Activated naive CD4-positive, alpha-beta T cell treated with anti-CD3 and anti-CD28 coated beads, Interleukin-2, amount 10 ng/mL, durations not matched to agents 7 days and 5 days (primary cell): ENCODE results near the gene KRTAP25-1.

Experiments used
- CTCF ChIA-PET: fragments of 350-600 bp; sonication (Branson Sonifier 250); formaldehyde crosslinking; loops from one replicate; lab custom pipeline; 2021; ENCODE audit warnings: antibody characterized with exemption; lab: Charles Lee
- DNase-seq: peaks from one replicate; pipeline ENCODE4 v3.0.0-alpha.2; 2020
- H3K27ac Mint-ChIP-seq: one replicate; pipeline ENCODE4 v1.8.0; 2021; ENCODE audit warnings: mild to moderate bottlenecking, moderate library complexity, mixed read lengths
- H3K27me3 Mint-ChIP-seq: one replicate; pipeline ENCODE4 v1.8.0; 2021; ENCODE audit warnings: mild to moderate bottlenecking, mixed read lengths
- H3K36me3 Mint-ChIP-seq: one replicate; pipeline ENCODE4 v1.8.0; 2021; ENCODE audit warnings: mixed read lengths
- H3K4me1 Mint-ChIP-seq: one replicate; pipeline ENCODE4 v1.8.0; 2021; ENCODE audit warnings: mixed read lengths
- H3K4me3 Mint-ChIP-seq: one replicate; pipeline ENCODE4 v1.8.0; 2021; ENCODE audit warnings: mild to moderate bottlenecking, moderate library complexity, mixed read lengths
- H3K9me3 Mint-ChIP-seq: one replicate; pipeline ENCODE4 v1.8.0; 2021; ENCODE audit warnings: mixed read lengths

KRTAP25-1 gene, protein sequence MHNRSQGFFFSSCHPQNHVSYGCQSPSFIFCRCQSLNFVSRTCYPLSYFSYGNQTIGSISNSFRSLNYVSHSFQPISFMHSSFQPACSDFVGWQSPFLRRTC

DNA sequence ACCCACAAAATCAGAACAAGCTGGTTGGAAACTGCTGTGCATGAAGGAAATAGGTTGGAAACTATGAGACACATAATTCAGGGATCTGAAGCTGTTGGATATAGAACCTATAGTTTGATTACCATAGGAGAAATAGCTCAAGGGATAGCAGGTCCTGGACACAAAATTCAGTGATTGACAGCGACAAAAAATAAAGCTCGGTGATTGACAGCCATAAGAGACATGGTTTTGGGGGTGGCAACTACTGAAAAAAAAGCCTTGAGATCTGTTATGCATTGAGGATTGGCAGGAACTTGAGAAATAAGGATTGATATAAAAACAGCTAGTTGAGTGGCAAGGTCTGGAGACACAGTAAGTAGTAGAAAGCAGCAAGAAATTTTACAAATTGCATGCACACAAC, at the start of gene KRTAP25-1:
TSS of gene KRTAP25-1 (minus strand) at position 300 of the 400 bp plus-strand sequence. CDS start at position 276, 24 bp downstream.
- no peak within 1 kb of the TSS for H3K27ac Mint-ChIP-seq
- H3K9me3 Mint-ChIP-seq = no peaks in the 10 kb centered on the region
- CTCF ChIA-PET = no interaction called here
- no peak for DNase-seq
- no peaks in the 10 kb centered on the region for H3K4me1 Mint-ChIP-seq
- H3K4me3 Mint-ChIP-seq = no peak within 1 kb of the TSS
- H3K36me3 Mint-ChIP-seq = no peaks in the 10 kb centered on the region
- no peaks in the 10 kb centered on the region for H3K27me3 Mint-ChIP-seq

DNA sequence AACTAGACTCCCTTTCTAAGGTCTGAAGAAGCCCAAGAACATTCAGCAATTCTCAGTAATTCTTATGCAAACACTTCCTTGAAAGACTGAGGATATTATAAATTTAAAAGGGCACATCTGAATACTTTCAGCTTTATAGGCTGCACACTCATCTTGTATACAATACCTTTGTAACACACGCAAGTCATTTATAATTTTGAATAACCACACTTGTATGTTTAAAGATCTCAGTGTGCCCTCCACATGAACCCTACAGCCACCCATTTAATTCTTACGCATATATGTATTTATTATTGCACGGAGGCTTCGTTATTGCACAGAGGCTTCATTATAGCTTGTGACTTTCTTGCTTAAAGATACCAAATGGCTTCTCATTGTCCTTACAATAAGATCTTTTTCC, 49.4 kb upstream of the KRTAP25-1 start:
- Mint-ChIP-seq H3K27ac (no peak overlapping the region), H3K36me3 (no peaks in the 10 kb centered on the region), H3K27me3 (no peaks in the 10 kb centered on the region), H3K4me1 (no peaks in the 10 kb centered on the region), H3K4me3 (no peak overlapping the region), H3K9me3 (no peaks in the 10 kb centered on the region)
- CTCF ChIA-PET = no interaction called here
- DNase-seq = no peak

DNA sequence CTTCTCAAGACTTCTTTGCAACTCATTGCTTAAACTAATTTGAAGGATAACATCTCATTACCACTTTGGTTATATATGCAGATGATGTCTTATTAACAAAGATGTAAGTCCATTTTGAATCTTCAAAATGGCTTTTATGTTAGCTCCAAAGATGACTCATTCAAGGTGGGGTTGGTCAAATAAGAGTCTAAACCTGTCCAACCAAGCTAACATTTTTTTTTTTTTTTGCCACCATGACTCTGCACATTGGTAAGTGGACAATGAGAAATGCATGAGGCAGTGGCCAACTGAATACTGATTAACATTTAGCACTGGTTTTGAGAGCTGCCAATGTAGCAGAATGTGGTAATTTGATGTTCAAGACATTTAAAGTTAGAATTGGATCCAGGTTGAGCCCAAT, 48.5 kb upstream of the KRTAP25-1 start:
- H3K9me3 Mint-ChIP-seq = no peaks in the 10 kb centered on the region
- no peak for DNase-seq
- H3K4me1 Mint-ChIP-seq = no peaks in the 10 kb centered on the region
- H3K4me3 Mint-ChIP-seq = no peak overlapping the region
- no peaks in the 10 kb centered on the region for H3K36me3 Mint-ChIP-seq
- H3K27ac Mint-ChIP-seq = no peak overlapping the region
- H3K27me3 Mint-ChIP-seq = no peaks in the 10 kb centered on the region
- CTCF ChIA-PET = no interaction called here

DNA sequence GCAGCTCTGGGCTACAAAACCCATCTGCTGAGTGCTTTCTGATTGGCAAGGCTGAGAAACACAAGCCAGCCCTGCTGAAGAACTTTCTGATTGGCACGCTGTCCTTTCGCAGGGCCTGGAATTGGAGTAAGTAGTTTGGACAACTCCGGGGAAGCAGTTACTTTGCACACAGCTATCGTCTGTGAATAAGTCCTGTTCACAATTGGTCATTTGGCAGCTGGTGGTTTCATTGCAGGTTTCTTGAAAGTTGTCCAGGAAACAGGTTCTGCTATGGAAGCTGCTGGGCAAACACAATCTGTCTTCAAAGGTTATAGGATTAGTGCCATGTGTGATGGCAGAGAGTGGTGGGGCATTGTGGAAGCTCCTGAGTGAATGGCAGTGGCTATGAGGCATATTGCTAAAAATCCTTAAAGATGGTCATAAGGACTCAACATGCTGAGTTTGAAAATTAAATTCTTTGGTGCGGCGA, 48.0 kb upstream of the KRTAP25-1 start, which contains the start of gene KRTAP27-1:
TSS of gene KRTAP27-1 (minus strand) at position 419 of the 469 bp plus-strand sequence. CDS start at position 393, 26 bp downstream.
- Mint-ChIP-seq H3K27me3 (no peaks in the 10 kb centered on the region), H3K27ac (no peak within 1 kb of the TSS), H3K9me3 (no peaks in the 10 kb centered on the region), H3K4me3 (no peak within 1 kb of the TSS), H3K4me1 (no peaks in the 10 kb centered on the region), H3K36me3 (no peaks in the 10 kb centered on the region)
- CTCF ChIA-PET = no interaction called here
- DNase-seq = no peak

DNA sequence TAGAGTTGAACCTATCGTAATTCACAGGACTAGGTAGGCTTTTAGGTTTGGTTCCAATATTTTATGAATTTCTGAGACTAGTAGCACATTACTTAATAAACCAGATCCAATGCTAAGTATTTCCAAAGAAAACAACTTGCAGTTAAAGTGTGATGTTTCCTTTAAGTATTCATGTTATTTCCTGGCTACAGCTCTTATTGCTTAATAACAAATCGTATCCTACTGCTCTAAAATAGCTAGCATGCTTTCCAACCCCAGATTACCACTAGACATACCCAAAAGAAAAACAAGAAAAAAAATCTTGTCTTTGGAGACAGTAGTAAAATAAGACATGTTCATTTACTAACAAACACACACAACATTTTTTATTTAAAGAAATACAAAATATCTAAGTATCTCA, 47.3 kb upstream of the KRTAP25-1 start:
- no peak overlapping the region for H3K27ac Mint-ChIP-seq
- H3K9me3 Mint-ChIP-seq = no peaks in the 10 kb centered on the region
- no peaks in the 10 kb centered on the region for H3K36me3 Mint-ChIP-seq
- CTCF ChIA-PET = no interaction called here
- H3K27me3 Mint-ChIP-seq = no peaks in the 10 kb centered on the region
- H3K4me1 Mint-ChIP-seq = no peaks in the 10 kb centered on the region
- no peak for DNase-seq
- no peak overlapping the region for H3K4me3 Mint-ChIP-seq

DNA sequence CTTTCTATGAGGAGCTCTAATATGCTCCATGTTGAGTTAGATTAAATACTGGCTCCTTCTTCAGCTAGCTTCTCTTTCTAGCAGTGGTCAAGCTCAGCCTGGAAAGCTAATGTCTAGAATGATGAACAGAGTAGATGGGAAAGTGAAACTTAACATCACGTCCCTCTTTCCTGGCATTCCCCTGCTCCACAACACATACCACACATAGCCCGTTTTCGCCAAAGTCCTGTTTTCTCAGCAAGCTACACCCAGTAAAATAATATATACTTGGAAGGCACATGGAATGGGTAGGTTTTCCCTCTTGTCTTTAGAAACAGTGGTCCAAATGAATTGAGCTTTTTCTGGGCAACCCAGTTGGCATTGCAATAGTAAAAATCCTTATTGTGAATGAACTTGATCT, 44.4 kb upstream of the KRTAP25-1 start:
- no peak overlapping the region for H3K4me3 Mint-ChIP-seq
- H3K27ac Mint-ChIP-seq = no peak overlapping the region
- no peaks in the 10 kb centered on the region for H3K27me3 Mint-ChIP-seq
- no peak for DNase-seq
- H3K4me1 Mint-ChIP-seq = no peaks in the 10 kb centered on the region
- CTCF ChIA-PET = no interaction called here
- H3K9me3 Mint-ChIP-seq = no peaks in the 10 kb centered on the region
- H3K36me3 Mint-ChIP-seq = no peaks in the 10 kb centered on the region

DNA sequence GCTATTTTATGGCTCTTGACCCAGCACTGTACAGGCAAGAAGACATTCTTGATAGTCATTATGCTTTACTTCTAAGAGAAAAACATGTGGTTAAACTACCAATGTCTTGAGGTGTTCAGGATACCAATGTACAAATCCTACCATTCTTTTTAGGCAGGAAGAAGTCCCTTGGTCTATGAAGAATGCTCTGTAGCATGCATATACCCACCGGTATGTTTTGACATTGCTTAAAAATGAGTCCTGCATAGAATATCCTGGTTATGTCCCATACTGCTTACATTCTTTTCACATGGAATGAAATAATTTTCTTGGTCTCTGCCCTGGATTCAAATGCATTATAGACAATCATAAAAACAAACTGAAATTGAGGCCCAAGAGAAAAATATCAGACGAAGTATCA, 43.4 kb upstream of the KRTAP25-1 start:
- Mint-ChIP-seq H3K27me3 (no peaks in the 10 kb centered on the region), H3K4me1 (no peaks in the 10 kb centered on the region), H3K36me3 (no peaks in the 10 kb centered on the region), H3K4me3 (no peak overlapping the region), H3K9me3 (no peaks in the 10 kb centered on the region), H3K27ac (no peak overlapping the region)
- no peak for DNase-seq
- CTCF ChIA-PET = no interaction called here

DNA sequence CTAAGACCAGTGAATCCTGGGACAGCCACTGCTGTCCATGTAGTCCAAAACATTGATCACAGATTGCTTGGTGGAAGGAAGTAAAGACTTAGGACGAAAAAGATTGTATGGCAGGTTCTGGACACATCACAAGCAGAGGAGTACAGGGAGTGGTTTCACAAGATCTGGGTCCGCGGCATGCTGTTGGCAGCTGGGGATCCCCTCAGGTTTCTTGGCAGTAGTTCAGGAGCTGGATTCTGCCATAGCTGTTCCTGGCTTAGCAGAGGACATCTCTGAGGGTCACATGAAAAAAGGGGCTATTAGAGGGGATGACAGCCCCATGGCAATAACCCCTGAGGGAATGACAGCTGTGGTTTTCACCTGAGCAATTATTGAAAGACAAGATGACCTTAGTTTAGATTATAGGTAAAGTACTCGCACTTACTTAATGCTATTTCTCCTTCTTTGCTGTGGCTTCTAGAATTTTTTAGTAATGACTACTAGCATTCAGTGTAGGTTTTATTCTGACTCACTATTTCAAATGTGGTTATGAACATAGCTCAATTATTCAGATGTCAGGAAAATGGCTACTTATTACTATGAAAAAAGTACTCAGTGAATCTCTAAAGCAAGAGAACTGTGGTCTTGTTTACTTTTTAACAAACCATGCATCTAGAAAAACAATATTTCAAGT, 40.0 kb upstream of the KRTAP25-1 start:
- no peaks in the 10 kb centered on the region for H3K27me3 Mint-ChIP-seq
- H3K4me3 Mint-ChIP-seq = no peak overlapping the region
- H3K27ac Mint-ChIP-seq = no peak overlapping the region
- CTCF ChIA-PET = no interaction called here
- H3K9me3 Mint-ChIP-seq = peaks cover 4% of the 10 kb centered on the region
- H3K36me3 Mint-ChIP-seq = no peaks in the 10 kb centered on the region
- H3K4me1 Mint-ChIP-seq = no peaks in the 10 kb centered on the region
- no peak for DNase-seq

DNA sequence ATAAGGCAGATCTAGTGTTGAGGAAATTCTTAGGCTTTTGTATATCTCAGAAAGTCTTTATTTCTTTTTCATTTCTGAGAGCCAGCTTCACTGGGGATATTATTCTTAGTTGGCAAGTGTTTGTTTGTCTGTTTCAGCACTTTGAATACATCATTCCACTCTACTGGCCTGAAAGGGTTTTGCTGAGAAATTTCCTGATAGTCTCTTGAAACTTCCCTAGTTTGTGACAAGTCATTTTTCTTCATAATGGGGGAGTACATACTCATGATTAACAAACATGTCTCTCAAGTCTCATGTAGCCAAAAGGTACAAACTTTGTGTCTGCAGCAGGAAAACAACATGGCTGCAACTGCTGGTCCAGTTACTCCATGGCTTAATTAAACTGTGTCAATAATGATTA, 37.1 kb upstream of the KRTAP25-1 start:
- Mint-ChIP-seq H3K4me1 (no peaks in the 10 kb centered on the region), H3K4me3 (no peak overlapping the region), H3K27me3 (no peaks in the 10 kb centered on the region), H3K36me3 (no peaks in the 10 kb centered on the region), H3K27ac (no peak overlapping the region), H3K9me3 (peaks cover 4% of the 10 kb centered on the region)
- DNase-seq = no peak
- CTCF ChIA-PET = no interaction called here

DNA sequence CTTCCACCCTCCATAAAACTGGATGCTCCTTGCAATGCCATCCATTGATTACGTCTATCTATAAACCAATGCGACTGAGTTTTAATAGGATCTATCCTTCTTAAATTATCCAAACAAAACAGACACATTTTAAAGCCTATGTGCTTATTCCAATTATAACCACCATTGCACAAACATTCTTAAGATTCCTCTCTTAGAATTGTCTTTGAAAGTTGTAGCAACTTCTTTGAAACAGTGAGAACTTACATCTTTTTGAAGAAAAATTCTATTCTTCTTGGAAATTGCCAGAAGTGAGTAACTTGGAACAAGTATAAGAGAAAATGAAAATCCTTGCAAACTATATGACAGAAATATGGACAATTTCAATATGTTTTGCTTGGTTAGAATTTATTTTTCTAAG, 30.9 kb upstream of the KRTAP25-1 start, which contains the start of gene KRTAP26-1:
TSS of gene KRTAP26-1 (minus strand) at position 101 of the 400 bp plus-strand sequence. CDS start 280 bp downstream, outside the sequence.
- no peak for DNase-seq
- CTCF ChIA-PET = no interaction called here
- H3K27me3 Mint-ChIP-seq = no peaks in the 10 kb centered on the region
- H3K4me1 Mint-ChIP-seq = no peaks in the 10 kb centered on the region
- H3K27ac Mint-ChIP-seq = no peak within 1 kb of the TSS
- H3K36me3 Mint-ChIP-seq = no peaks in the 10 kb centered on the region
- no peaks in the 10 kb centered on the region for H3K9me3 Mint-ChIP-seq
- no peak within 1 kb of the TSS for H3K4me3 Mint-ChIP-seq

DNA sequence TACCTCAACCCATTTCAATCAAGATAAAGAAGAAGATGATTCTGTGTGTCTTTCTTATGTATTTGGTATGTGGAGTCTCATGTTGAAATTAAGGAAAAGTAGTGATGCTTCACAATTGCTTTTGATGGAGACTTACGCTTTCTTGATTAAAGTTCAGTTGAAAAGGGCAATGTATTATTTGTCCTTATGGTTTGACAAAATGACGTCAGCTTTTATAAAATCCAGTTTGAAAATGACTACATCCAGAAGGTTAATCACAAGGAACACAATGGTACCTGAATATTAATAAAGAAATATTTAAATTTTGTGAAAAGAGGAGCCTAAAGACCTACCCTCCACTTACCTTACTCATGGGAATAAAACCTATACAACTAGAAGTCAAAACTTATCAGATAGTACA, 26.4 kb upstream of the KRTAP25-1 start:
- Mint-ChIP-seq H3K4me3 (no peak overlapping the region), H3K4me1 (no peaks in the 10 kb centered on the region), H3K9me3 (no peaks in the 10 kb centered on the region), H3K27me3 (no peaks in the 10 kb centered on the region), H3K36me3 (no peaks in the 10 kb centered on the region), H3K27ac (no peak overlapping the region)
- DNase-seq = no peak
- CTCF ChIA-PET = no interaction called here

DNA sequence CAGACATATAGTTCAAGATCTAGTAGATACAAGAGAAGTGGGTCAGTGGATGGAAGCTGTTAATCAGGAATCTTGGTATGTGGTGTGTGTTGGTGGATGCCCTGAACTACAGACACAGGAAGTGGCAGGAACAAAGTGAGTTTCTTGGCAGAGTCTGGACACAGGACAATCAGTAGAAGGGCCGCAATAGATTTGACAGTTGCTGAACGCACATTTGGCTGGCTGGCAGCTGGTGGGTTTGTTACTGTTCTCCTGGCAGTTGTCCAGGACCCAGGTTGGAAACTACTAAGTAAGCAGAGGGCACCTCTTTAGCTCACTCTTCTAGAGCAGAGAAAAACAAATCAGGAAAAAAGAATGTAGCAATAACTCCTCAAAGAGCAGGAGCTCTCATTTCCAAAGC, 17.6 kb upstream of the KRTAP25-1 start:
- CTCF ChIA-PET = no interaction called here
- no peak for DNase-seq
- no peak overlapping the region for H3K4me3 Mint-ChIP-seq
- no peaks in the 10 kb centered on the region for H3K4me1 Mint-ChIP-seq
- H3K9me3 Mint-ChIP-seq = no peaks in the 10 kb centered on the region
- H3K27me3 Mint-ChIP-seq = no peaks in the 10 kb centered on the region
- no peak overlapping the region for H3K27ac Mint-ChIP-seq
- H3K36me3 Mint-ChIP-seq = no peaks in the 10 kb centered on the region

DNA sequence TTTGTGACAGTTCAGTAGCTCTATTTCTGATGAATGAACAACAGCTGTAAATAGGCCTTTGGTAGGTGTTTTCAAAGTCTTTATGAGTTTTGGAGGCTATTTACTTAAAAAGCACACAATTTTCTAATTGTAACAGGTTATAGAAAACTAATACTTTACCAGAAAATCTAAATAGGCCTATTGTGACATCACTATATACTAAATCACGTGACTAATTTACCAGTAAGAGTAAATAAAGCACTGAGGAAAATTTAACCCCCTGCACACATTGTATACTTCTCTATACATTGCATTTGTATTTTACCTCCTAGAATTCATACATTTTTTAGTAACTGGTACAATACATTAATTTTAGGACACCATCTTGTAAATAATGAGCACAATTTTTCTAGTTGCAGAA, 15.8 kb upstream of the KRTAP25-1 start:
- Mint-ChIP-seq H3K9me3 (no peaks in the 10 kb centered on the region), H3K27me3 (no peaks in the 10 kb centered on the region), H3K4me1 (no peaks in the 10 kb centered on the region), H3K27ac (no peak overlapping the region), H3K36me3 (no peaks in the 10 kb centered on the region), H3K4me3 (no peak overlapping the region)
- CTCF ChIA-PET = no interaction called here
- no peak for DNase-seq

DNA sequence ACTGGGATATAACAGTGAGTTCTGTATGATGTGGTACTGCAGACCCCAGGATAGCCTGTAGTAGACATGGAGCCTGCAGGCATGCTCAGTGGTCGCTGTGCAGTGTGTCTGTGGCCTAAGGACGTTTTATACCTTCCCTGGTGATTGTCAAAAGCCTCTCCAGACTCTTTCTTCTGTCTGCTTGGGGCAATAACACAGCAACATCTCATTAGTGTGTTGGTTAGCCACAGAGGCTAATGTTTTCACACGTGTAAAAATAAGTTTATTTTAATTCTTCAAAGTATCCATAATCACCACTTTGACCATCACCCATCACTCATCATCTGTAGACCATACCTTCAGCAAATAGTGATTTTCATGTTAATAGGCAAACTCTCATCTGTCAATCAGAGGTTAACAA, 6.5 kb downstream of the KRTAP25-1 start, which contains the start of gene KRTAP24-1:
TSS of gene KRTAP24-1 (minus strand) at position 101 of the 400 bp plus-strand sequence. CDS start at position 83, 18 bp downstream.
- H3K4me3 Mint-ChIP-seq = no peak within 1 kb of the TSS
- no peaks in the 10 kb centered on the region for H3K4me1 Mint-ChIP-seq
- H3K9me3 Mint-ChIP-seq = no peaks in the 10 kb centered on the region
- no peak for DNase-seq
- no peaks in the 10 kb centered on the region for H3K36me3 Mint-ChIP-seq
- H3K27ac Mint-ChIP-seq = no peak within 1 kb of the TSS
- H3K27me3 Mint-ChIP-seq = no peaks in the 10 kb centered on the region
- CTCF ChIA-PET = no interaction called here

DNA sequence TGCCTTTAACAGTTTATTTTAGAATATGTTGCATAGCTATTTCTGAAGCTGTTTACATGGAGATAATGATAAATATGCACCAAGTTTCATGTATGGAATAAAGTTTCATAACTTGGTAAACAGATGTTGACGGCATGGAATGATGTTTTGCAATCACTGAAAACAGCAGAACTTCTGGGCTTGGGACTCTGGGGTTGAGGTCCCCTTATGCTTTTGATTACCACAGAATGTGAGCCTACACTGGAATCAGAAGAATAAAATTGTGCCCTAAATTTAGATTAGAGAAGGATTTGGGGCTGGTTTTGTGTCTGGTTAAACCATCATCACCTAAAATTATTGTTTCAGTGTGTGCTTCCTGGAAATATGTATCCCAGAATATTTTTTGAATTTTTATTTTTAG, 17.7 kb downstream of the KRTAP25-1 start:
- CTCF ChIA-PET = no interaction called here
- H3K4me1 Mint-ChIP-seq = no peaks in the 10 kb centered on the region
- H3K36me3 Mint-ChIP-seq = no peaks in the 10 kb centered on the region
- DNase-seq = no peak
- H3K9me3 Mint-ChIP-seq = no peaks in the 10 kb centered on the region
- H3K27ac Mint-ChIP-seq = no peak overlapping the region
- H3K4me3 Mint-ChIP-seq = no peak overlapping the region
- no peaks in the 10 kb centered on the region for H3K27me3 Mint-ChIP-seq
